HepG2 (cell line): Measurements from ENCODE around the gene MFN2. TPM values are rescaled to one million over a fixed set of nuclear protein-coding genes. Genes with fewer than 3 reads are reported as not detected.

ENCODE experiments used
- BRF2 ChIP-seq: sonication (generic); formaldehyde crosslinking; IDR thresholded peaks from 2 replicates; pipeline ENCODE4 v1.8.1; 2022; ENCODE audit warnings: mild to moderate bottlenecking, missing genetic modification reagents
- FOXO1 ChIP-seq: sonication (generic); formaldehyde crosslinking; IDR thresholded peaks from 2 replicates; pipeline ENCODE4 v1.4.0; 2020; ENCODE audit warnings: missing genetic modification reagents
- GTF2F1 ChIP-seq: fragments of 150-350 bp; IDR thresholded peaks from 2 replicates; pipeline ENCODE4 v1.6.1; 2014; ENCODE audit warnings: low read length
- HNF4A ChIP-seq: sonication (generic); formaldehyde crosslinking; IDR thresholded peaks from 2 replicates; pipeline ENCODE4 v1.4.0; 2020; ENCODE audit warnings: missing genetic modification reagents
- HNRNPUL1 ChIP-seq: fragments of 200-400 bp; formaldehyde crosslinking; IDR thresholded peaks from 2 replicates; pipeline ENCODE4 v1.6.1; 2017; ENCODE audit warnings: low read depth, mild to moderate bottlenecking, low read length, moderate library complexity
- KDM5A ChIP-seq: fragments of 200-600 bp; sonication (generic); IDR thresholded peaks from 2 replicates; pipeline ENCODE4 v1.7.0; 2018; ENCODE audit warnings: antibody characterized with exemption, mild to moderate bottlenecking, low read length, borderline replicate concordance
- MEIS2 ChIP-seq: sonication (generic); formaldehyde crosslinking; IDR thresholded peaks from 2 replicates; pipeline ENCODE4 v1.9.0; 2021; ENCODE audit warnings: mild to moderate bottlenecking, missing genetic modification reagents
- MLX ChIP-seq: IDR thresholded peaks from 2 replicates; pipeline ENCODE4 v1.6.1; 2016
- PHF5A ChIP-seq: IDR thresholded peaks from one replicate; pipeline ENCODE4 v1.6.1; 2018; ENCODE audit warnings: low read depth, missing genetic modification reagents; ENCODE audit not compliant: unreplicated experiment
- SMYD3 ChIP-seq: sonication (generic); formaldehyde crosslinking; IDR thresholded peaks from 2 replicates; pipeline ENCODE4 v1.8.1; 2023; ENCODE audit warnings: mild to moderate bottlenecking, missing genetic modification reagents
- SUZ12 ChIP-seq: fragments of 150-350 bp; IDR thresholded peaks from 2 replicates; pipeline ENCODE4 v1.6.1; 2014; ENCODE audit warnings: low read depth, low read length
- TBX3 ChIP-seq: fragments of 450-650 bp; IDR thresholded peaks from 2 replicates; pipeline ENCODE4 v1.6.1; 2017; ENCODE audit warnings: antibody characterized with exemption, mild to moderate bottlenecking, inconsistent platforms, borderline replicate concordance
- THAP8 ChIP-seq: sonication (generic); formaldehyde crosslinking; IDR thresholded peaks from 2 replicates; pipeline ENCODE4 v1.5.1; 2020; ENCODE audit warnings: missing genetic modification reagents, mild to moderate bottlenecking, borderline replicate concordance
- ZBTB20 ChIP-seq: sonication (generic); formaldehyde crosslinking; IDR thresholded peaks from 2 replicates; pipeline ENCODE4 v1.8.1; 2023; ENCODE audit warnings: missing genetic modification reagents, low read depth, mild to moderate bottlenecking, borderline replicate concordance
- ZFP82 ChIP-seq: sonication (generic); formaldehyde crosslinking; IDR thresholded peaks from 2 replicates; pipeline ENCODE4 v1.5.1; 2020; ENCODE audit warnings: mild to moderate bottlenecking, missing genetic modification reagents, borderline replicate concordance
- ZHX1 ChIP-seq: sonication (generic); formaldehyde crosslinking; IDR thresholded peaks from 2 replicates; pipeline ENCODE4 v1.8.1; 2022; ENCODE audit warnings: low read depth, mild to moderate bottlenecking, missing genetic modification reagents
- ZMYM3 ChIP-seq: sonication (generic); formaldehyde crosslinking; IDR thresholded peaks from 2 replicates; pipeline ENCODE4 v1.5.1; 2020; ENCODE audit warnings: mild to moderate bottlenecking, missing genetic modification reagents
- ZNF17 ChIP-seq: sonication (generic); formaldehyde crosslinking; IDR thresholded peaks from 2 replicates; pipeline ENCODE4 v1.5.0; 2020; ENCODE audit warnings: mild to moderate bottlenecking, missing genetic modification reagents
- ZNF552 ChIP-seq: sonication (generic); formaldehyde crosslinking; IDR thresholded peaks from 2 replicates; pipeline ENCODE4 v1.9.0; 2022; ENCODE audit warnings: missing genetic modification reagents, mild to moderate bottlenecking, borderline replicate concordance
- ZNF598 ChIP-seq: sonication (generic); formaldehyde crosslinking; IDR thresholded peaks from 2 replicates; pipeline ENCODE4 v1.5.1; 2020; ENCODE audit warnings: mild to moderate bottlenecking, missing genetic modification reagents, borderline replicate concordance
- ZNF644 ChIP-seq: IDR thresholded peaks from 2 replicates; pipeline ENCODE4 v1.6.1; 2016; ENCODE audit warnings: low read depth
- ZNF878 ChIP-seq: sonication (generic); formaldehyde crosslinking; IDR thresholded peaks from 2 replicates; pipeline ENCODE4 v1.8.1; 2023; ENCODE audit warnings: mild to moderate bottlenecking, missing genetic modification reagents, moderate library complexity
- polyA plus RNA-seq, 8 experiments: library from polyadenylated mRNA; depleted of rRNA in 3 of 8; stranded (reverse) in 7 of 8; unstranded in 1 of 8; fragments of >200 nt; fragmentation: Illumina TruSeq in 4 of 8; extraction: Trizol in 4 of 8; gene quantifications; 2 replicates each; pipeline versions ENCODE4 v1.2.1 to v1.2.3, GENCODE V29; 2011 to 2016; ENCODE audit warnings: low read depth in 4 of 8, missing spikeins in 1 of 8, mixed read lengths in 1 of 8; ENCODE audit not compliant: insufficient read depth in 1 of 8
- total RNA-seq, 5 experiments: library from RNA; depleted of rRNA; stranded (reverse); fragments of >200 nt; fragmentation: Illumina TruSeq; extraction: Trizol; gene quantifications; 2 replicates each; pipeline ENCODE4 v1.2.3, GENCODE V29; 2016; ENCODE audit warnings: low read depth in 1 of 5
- TF ChIP-seq, protein P1 (sequence below): sonication (generic); formaldehyde crosslinking; conservative IDR thresholded peaks from 2 replicates; pipeline ENCODE4 v1.8.0; 2022; ENCODE audit warnings: mild to moderate bottlenecking, moderate library complexity, missing genetic modification reagents

The MFN2 gene
- total and polyA plus RNA-seq, 2 of the 13 experiments (the other 11 are each of a cell fraction or from before 2014, with no cell fraction given) = 38.7 to 60.9 TPM

GRCh38 chr1:11979851-11980675 lies at the start of gene MFN2 (continued):
- TF ChIP-seq, protein P1, sequence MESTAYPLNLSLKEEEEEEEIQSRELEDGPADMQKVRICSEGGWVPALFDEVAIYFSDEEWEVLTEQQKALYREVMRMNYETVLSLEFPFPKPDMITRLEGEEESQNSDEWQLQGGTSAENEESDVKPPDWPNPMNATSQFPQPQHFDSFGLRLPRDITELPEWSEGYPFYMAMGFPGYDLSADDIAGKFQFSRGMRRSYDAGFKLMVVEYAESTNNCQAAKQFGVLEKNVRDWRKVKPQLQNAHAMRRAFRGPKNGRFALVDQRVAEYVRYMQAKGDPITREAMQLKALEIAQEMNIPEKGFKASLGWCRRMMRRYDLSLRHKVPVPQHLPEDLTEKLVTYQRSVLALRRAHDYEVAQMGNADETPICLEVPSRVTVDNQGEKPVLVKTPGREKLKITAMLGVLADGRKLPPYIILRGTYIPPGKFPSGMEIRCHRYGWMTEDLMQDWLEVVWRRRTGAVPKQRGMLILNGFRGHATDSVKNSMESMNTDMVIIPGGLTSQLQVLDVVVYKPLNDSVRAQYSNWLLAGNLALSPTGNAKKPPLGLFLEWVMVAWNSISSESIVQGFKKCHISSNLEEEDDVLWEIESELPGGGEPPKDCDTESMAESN (CRISPR knock-in tag) = 0 out of 2 replicates have a peak, but pooled peaks have one; percentile 43
- TF ChIP-seq ZMYM3 (CRISPR knock-in tag) = no peak
- no peak; the same call in none of the 2 replicates for TF ChIP-seq MEIS2 (CRISPR knock-in tag)
- TF ChIP-seq HNRNPUL1 = 0 out of 2 replicates have a peak, but pooled peaks have one; percentile 28
- no peak for TF ChIP-seq ZNF552 (CRISPR knock-in tag)
- TF ChIP-seq ZFP82 (CRISPR knock-in tag) = no peak; the same call in 1 of the 2 replicates
- peak; percentile 67 for TF ChIP-seq PHF5A (CRISPR knock-in tag)
- no peak for TF ChIP-seq ZNF878 (CRISPR knock-in tag)
- TF ChIP-seq MLX = no peak
- TF ChIP-seq ZNF598 = no peak
- no peak for TF ChIP-seq SMYD3 (CRISPR knock-in tag)
- no peak for TF ChIP-seq ZNF644 (CRISPR knock-in tag)
- TF ChIP-seq KDM5A = peak; percentile 95
- TF ChIP-seq THAP8 (CRISPR knock-in tag) = peak; percentile 44; the same call in 1 of the 2 replicates
- TF ChIP-seq ZNF17 (CRISPR knock-in tag) = no peak
- TF ChIP-seq BRF2 (CRISPR knock-in tag) = no peak; the same call in 1 of the 2 replicates
- peak; percentile 94 for TF ChIP-seq ZHX1 (CRISPR knock-in tag)
- TF ChIP-seq SUZ12 = peak; percentile 55; the same call in 1 of the 2 replicates
- TF ChIP-seq HNF4A (CRISPR knock-in tag) = peak; percentile 89
- no peak; the same call in none of the 2 replicates for TF ChIP-seq FOXO1 (CRISPR knock-in tag)
- no peak; the same call in 1 of the 2 replicates for TF ChIP-seq ZBTB20 (CRISPR knock-in tag)
- no peak for TF ChIP-seq GTF2F1
- peak; percentile 85 for TF ChIP-seq TBX3
